OCI-LY1 (cell line): ENCODE measurements around the gene GRK4.
A peak's percentile ranks its signal among the peaks of the same experiment; 100 is the strongest.

ENCODE experiments used
- H2AFZ ChIP-seq: fragments of 200-600 bp; sonication (generic), shearing (Covaris generic); 2 replicates; pipeline ENCODE4 v1.6.0; 2014; ENCODE audit warnings: antibody characterized with exemption, mild to moderate bottlenecking, low read length
- H3F3A ChIP-seq: fragments of 200-600 bp; sonication (generic), shearing (Covaris generic); 2 replicates; pipeline ENCODE4 v1.6.0; 2014; ENCODE audit warnings: mild to moderate bottlenecking, antibody characterized with exemption, low read length, moderate library complexity; ENCODE audit not compliant: insufficient read depth
- H3K27ac ChIP-seq: fragments of 200-600 bp; sonication (generic); 2 replicates; pipeline ENCODE4 v1.5.1; 2014; ENCODE audit warnings: low read length, mixed run types, mild to moderate bottlenecking, low read depth; ENCODE audit not compliant: poor library complexity, severe bottlenecking
- H3K27me3 ChIP-seq: fragments of 200-600 bp; sonication (generic); 2 replicates; pipeline ENCODE4 v1.6.0; 2014; ENCODE audit warnings: antibody characterized with exemption, mild to moderate bottlenecking, low read length, moderate library complexity; ENCODE audit not compliant: insufficient read depth
- H3K36me3 ChIP-seq: fragments of 200-600 bp; sonication (generic); 2 replicates; pipeline ENCODE4 v1.6.1; 2014; ENCODE audit warnings: mild to moderate bottlenecking, antibody characterized with exemption, low read length, moderate library complexity, mixed read lengths; ENCODE audit not compliant: insufficient read depth
- H3K4me1 ChIP-seq: fragments of 200-600 bp; sonication (generic); 2 replicates; pipeline ENCODE4 v1.5.1; 2014; ENCODE audit warnings: mild to moderate bottlenecking, low read length, moderate library complexity; ENCODE audit not compliant: insufficient read depth, severe bottlenecking
- H3K4me2 ChIP-seq: fragments of 200-600 bp; sonication (generic), shearing (Covaris generic); 2 replicates; pipeline ENCODE4 v1.6.1; 2014; ENCODE audit warnings: low read length
- H3K4me3 ChIP-seq: fragments of 200-600 bp; sonication (generic); 2 replicates; pipeline ENCODE4 v1.5.1; 2014; ENCODE audit warnings: low read length, low read depth, mild to moderate bottlenecking, mixed read lengths; ENCODE audit not compliant: poor library complexity, severe bottlenecking
- H3K79me2 ChIP-seq: fragments of 200-600 bp; shearing (Covaris generic); 2 replicates; pipeline ENCODE4 v1.6.1; 2016; ENCODE audit warnings: mixed run types, low read length, mixed read lengths; ENCODE audit not compliant: insufficient read depth
- H3K9ac ChIP-seq: fragments of 200-600 bp; sonication (generic), shearing (Covaris generic); 2 replicates; pipeline ENCODE4 v1.6.1; 2014; ENCODE audit warnings: mild to moderate bottlenecking, low read length, mixed read lengths
- H3K9me2 ChIP-seq: fragments of 200-600 bp; sonication (generic), shearing (Covaris generic); 2 replicates; pipeline ENCODE4 v1.6.1; 2014; ENCODE audit warnings: low read depth, mild to moderate bottlenecking, low read length, mixed read lengths
- H3K9me3 ChIP-seq: fragments of 200-600 bp; shearing (Covaris generic); 2 replicates; pipeline ENCODE4 v1.6.1; 2014; ENCODE audit warnings: low read length, mixed read lengths
- H4K20me1 ChIP-seq: fragments of 200-600 bp; sonication (generic), shearing (Covaris generic); 2 replicates; pipeline ENCODE4 v1.6.0; 2016; ENCODE audit warnings: mild to moderate bottlenecking, low read length; ENCODE audit not compliant: insufficient read depth
- CTCF ChIP-seq: fragments of 200-600 bp; sonication (generic), shearing (Covaris generic); IDR thresholded peaks from 2 replicates; pipeline ENCODE4 v1.5.1; 2017; ENCODE audit warnings: mild to moderate bottlenecking, antibody characterized with exemption, low read length, moderate library complexity, mixed read lengths
- EZH2 ChIP-seq: fragments of 200-600 bp; sonication (generic), shearing (Covaris generic); IDR thresholded peaks from 2 replicates; pipeline ENCODE4 v1.8.0; 2017; ENCODE audit warnings: borderline replicate concordance, mixed run types, mild to moderate bottlenecking, antibody characterized with exemption, low read length, moderate library complexity, mixed read lengths

Gene GRK4

GRCh38 chr4:2963966-2964471, 648 bp downstream of the GRK4 start:
- Histone ChIP-seq H3K27me3 (no peaks in the 10 kb centered on the region), H3K4me2 (peak overlapping the region; percentile 92), H3K9ac (peak overlapping the region; percentile 64), H3F3A (no peaks in the 10 kb centered on the region), H4K20me1 (no peaks in the 10 kb centered on the region), H3K9me2 (no peaks in the 10 kb centered on the region), H3K27ac (no peak overlapping the region), H3K4me3 (peak overlapping the region; percentile 86), H2AFZ (no peak overlapping the region), H3K9me3 (no peaks in the 10 kb centered on the region), H3K79me2 (peaks cover 14% of the 10 kb centered on the region), H3K4me1 (peaks cover 14% of the 10 kb centered on the region), H3K36me3 (peaks cover 4% of the 10 kb centered on the region; the same call in 1 of the 2 replicates)
- TF ChIP-seq EZH2: no peak
- no peak for TF ChIP-seq CTCF

- no peak for TF ChIP-seq CTCF
- TF ChIP-seq EZH2: no peak
- Histone ChIP-seq H3K79me2 (peaks cover 14% of the 10 kb centered on the region), H3K4me2 (0 out of 2 replicates have a peak overlapping the region, but pooled peaks have one; percentile 92), H3K27ac (no peak overlapping the region), H4K20me1 (no peaks in the 10 kb centered on the region), H3F3A (no peaks in the 10 kb centered on the region), H3K4me1 (peaks cover 14% of the 10 kb centered on the region), H2AFZ (no peak overlapping the region), H3K9ac (no peak overlapping the region), H3K36me3 (peaks cover 3% of the 10 kb centered on the region; the same call in 1 of the 2 replicates), H3K9me2 (no peaks in the 10 kb centered on the region), H3K9me3 (no peaks in the 10 kb centered on the region), H3K27me3 (no peaks in the 10 kb centered on the region), H3K4me3 (no peak overlapping the region)
Measured at GRCh38 chr4:2964706-2965258, 1.4 kb downstream of the GRK4 start.

GRCh38 chr4:2965262-2965661, 1.9 kb downstream of the GRK4 start:
- Histone ChIP-seq H3K4me1 (peaks cover 14% of the 10 kb centered on the region), H3K27ac (no peak overlapping the region), H3K4me3 (no peak overlapping the region), H3F3A (no peaks in the 10 kb centered on the region), H4K20me1 (no peaks in the 10 kb centered on the region), H3K79me2 (peaks cover 12% of the 10 kb centered on the region), H3K9me3 (no peaks in the 10 kb centered on the region), H3K9me2 (no peaks in the 10 kb centered on the region), H3K36me3 (peaks cover under 1% of the 10 kb centered on the region; the same call in 1 of the 2 replicates), H3K9ac (no peak overlapping the region), H3K4me2 (no peak overlapping the region), H3K27me3 (no peaks in the 10 kb centered on the region), H2AFZ (no peak overlapping the region)
- no peak for TF ChIP-seq EZH2
- no peak for TF ChIP-seq CTCF
